ENCODE results near the gene SELENON. TPM values are rescaled to one million over a fixed set of nuclear protein-coding genes. Genes with fewer than 3 reads are reported as not detected.

The SELENON gene
- polyA plus RNA-seq, 1 of the 3 experiments (the other 2 are of a cell fraction) = 56.2 TPM

DNA sequence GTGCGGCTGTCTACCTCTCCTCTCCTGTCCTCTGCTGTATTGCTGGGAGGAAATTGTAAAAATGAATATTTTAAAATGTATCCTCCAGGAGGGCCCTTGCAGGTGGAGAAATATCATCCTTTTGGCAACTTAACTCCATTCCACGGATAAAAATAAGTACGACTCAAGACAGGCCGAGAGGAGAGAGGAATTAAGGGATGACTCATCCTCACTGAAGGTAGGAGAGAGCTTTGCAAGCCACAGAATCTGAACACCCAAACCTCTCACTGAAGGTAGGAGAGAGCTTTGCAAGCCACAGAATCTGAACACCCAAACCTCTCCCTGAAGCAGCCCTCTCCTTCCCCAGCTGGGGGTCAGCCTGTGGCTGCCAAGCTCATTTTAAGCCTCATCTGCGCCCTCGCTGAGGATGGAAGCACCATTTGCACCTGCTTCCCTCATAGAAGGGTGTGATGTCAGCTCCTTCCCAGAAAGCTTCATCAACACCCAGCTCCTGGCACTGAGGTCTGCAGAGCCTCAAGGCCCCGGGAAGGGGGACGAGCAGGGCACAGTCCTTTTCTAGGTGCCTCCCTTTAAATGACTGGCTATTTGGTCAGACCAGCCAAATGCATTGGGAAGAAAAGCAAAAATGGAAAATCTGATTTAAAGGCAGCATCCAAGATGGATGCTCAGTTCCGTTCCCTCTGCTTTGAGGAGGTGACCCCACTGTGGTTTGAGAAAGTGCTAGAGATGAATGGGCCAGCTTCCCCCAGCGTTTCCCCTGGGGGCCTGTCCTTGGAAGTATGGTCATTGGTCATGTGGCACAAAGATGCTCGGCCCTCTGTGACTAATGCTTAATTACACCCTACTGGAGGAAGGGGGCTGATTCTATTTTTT is 12.9 kb upstream of the SELENON start:
- Histone ChIP-seq H3K27me3 (ENCODE audit: insufficient read depth) (peaks cover 5% of the 10 kb centered on the region; the same call in 1 of the 2 replicates), H3K4me2 (peak overlapping the region; percentile 18), H3K79me2 (ENCODE audit: insufficient read depth) (no peaks in the 10 kb centered on the region), H3K27ac (ENCODE audit: low read depth in 2 of 2, low read length in 1 of 2) (no peak overlapping the region), H3K9ac (no peak overlapping the region), H3K9me2 (no peaks in the 10 kb centered on the region), H2AFZ (ENCODE audit: low read depth) (no peak overlapping the region), H3K4me3 (ENCODE audit: low read depth in 2 of 2, low read length in 1 of 2) (no peak overlapping the region), H3F3A (replicated peaks; ENCODE audit: insufficient read depth) (no peaks in the 10 kb centered on the region), H4K20me1 (ENCODE audit: insufficient read depth) (no peaks in the 10 kb centered on the region), H3K36me3 (replicated peaks in 1 of 2; ENCODE audit: control insufficient read depth in 1 of 2, insufficient read depth in 2 of 2, low read length in 1 of 2) (no peaks in the 10 kb centered on the region), H3K9me3 (no peaks in the 10 kb centered on the region), H3K4me1 (ENCODE audit: control insufficient read depth in 1 of 2, insufficient read depth in 2 of 2, low read depth in 1 of 2, low read length in 1 of 2) (peaks cover 0 to 41% of the 10 kb centered on the region in 2 experiments; a peak in 2 of 4 replicates)
- CTCF ChIA-PET = interaction anchor here (0.5 to 1.6 kb wide), 7 partner anchors 8 to 215 kb away, joined by 3 to 7 read pairs (median 3); no protein-coding TSS in a partner anchor
- TF ChIP-seq EP300 (IDR thresholded peaks at IDR 0.05; ENCODE audit: borderline replicate concordance in 1 of 2, low read depth in 1 of 2, low read length in 1 of 2) (no peak), POLR2AphosphoS5 (IDR thresholded peaks at IDR 0.05; ENCODE audit: low read depth, low read length) (no peak), TAF1 (IDR thresholded peaks at IDR 0.05; ENCODE audit: borderline replicate concordance, low read depth, low read length) (no peak), MXI1 (IDR thresholded peaks at IDR 0.05; ENCODE audit: low read depth, low read length) (no peak), FOSL2 (IDR thresholded peaks at IDR 0.05; ENCODE audit: borderline replicate concordance, low read depth) (peak; percentile 45; the same call in 1 of the 2 replicates), NRF1 (IDR thresholded peaks at IDR 0.05; ENCODE audit: low read depth, low read length) (no peak), RXRA (IDR thresholded peaks at IDR 0.05; ENCODE audit: borderline replicate concordance, low read depth) (no peak), USF1 (IDR thresholded peaks at IDR 0.05; ENCODE audit: borderline replicate concordance, low read depth) (peak; percentile 35; the same call in 1 of the 2 replicates), JUND (IDR thresholded peaks at IDR 0.05) (no peak), RCOR1 (IDR thresholded peaks at IDR 0.05; ENCODE audit: low read length) (no peak), ZBTB33 (IDR thresholded peaks at IDR 0.05; ENCODE audit: borderline replicate concordance, low read depth) (no peak), NFIC (IDR thresholded peaks at IDR 0.05; ENCODE audit: borderline replicate concordance) (no peak)
- TF ChIP-seq, protein P1, sequence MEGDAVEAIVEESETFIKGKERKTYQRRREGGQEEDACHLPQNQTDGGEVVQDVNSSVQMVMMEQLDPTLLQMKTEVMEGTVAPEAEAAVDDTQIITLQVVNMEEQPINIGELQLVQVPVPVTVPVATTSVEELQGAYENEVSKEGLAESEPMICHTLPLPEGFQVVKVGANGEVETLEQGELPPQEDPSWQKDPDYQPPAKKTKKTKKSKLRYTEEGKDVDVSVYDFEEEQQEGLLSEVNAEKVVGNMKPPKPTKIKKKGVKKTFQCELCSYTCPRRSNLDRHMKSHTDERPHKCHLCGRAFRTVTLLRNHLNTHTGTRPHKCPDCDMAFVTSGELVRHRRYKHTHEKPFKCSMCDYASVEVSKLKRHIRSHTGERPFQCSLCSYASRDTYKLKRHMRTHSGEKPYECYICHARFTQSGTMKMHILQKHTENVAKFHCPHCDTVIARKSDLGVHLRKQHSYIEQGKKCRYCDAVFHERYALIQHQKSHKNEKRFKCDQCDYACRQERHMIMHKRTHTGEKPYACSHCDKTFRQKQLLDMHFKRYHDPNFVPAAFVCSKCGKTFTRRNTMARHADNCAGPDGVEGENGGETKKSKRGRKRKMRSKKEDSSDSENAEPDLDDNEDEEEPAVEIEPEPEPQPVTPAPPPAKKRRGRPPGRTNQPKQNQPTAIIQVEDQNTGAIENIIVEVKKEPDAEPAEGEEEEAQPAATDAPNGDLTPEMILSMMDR (IDR thresholded peaks at IDR 0.05) = no peak
- TF ChIP-seq, protein P2, sequence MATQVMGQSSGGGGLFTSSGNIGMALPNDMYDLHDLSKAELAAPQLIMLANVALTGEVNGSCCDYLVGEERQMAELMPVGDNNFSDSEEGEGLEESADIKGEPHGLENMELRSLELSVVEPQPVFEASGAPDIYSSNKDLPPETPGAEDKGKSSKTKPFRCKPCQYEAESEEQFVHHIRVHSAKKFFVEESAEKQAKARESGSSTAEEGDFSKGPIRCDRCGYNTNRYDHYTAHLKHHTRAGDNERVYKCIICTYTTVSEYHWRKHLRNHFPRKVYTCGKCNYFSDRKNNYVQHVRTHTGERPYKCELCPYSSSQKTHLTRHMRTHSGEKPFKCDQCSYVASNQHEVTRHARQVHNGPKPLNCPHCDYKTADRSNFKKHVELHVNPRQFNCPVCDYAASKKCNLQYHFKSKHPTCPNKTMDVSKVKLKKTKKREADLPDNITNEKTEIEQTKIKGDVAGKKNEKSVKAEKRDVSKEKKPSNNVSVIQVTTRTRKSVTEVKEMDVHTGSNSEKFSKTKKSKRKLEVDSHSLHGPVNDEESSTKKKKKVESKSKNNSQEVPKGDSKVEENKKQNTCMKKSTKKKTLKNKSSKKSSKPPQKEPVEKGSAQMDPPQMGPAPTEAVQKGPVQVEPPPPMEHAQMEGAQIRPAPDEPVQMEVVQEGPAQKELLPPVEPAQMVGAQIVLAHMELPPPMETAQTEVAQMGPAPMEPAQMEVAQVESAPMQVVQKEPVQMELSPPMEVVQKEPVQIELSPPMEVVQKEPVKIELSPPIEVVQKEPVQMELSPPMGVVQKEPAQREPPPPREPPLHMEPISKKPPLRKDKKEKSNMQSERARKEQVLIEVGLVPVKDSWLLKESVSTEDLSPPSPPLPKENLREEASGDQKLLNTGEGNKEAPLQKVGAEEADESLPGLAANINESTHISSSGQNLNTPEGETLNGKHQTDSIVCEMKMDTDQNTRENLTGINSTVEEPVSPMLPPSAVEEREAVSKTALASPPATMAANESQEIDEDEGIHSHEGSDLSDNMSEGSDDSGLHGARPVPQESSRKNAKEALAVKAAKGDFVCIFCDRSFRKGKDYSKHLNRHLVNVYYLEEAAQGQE (IDR thresholded peaks at IDR 0.05; ENCODE audit: low read depth, low read length) = no peak
- 48% methylated on average over 11 of the region's 11 CpGs for WGBS (ENCODE audit: low lambda C conversion rate)
- POLR2A ChIA-PET = interaction anchor here (0.6 to 2.1 kb wide), 2 partner anchors 10 to 33 kb away, joined by 5 to 6 read pairs; partner anchors contain the start of gene MTFR1L
- no peak for DNase-seq

Measured in SK-N-SH (cell line).